ENCODE results near the gene GDF7. TPM values are rescaled to one million over a fixed set of nuclear protein-coding genes. Genes with fewer than 3 reads are reported as not detected.
A peak's percentile ranks its signal among the peaks of the same experiment; 100 is the strongest.

Gene GDF7
- total RNA-seq, 4 donors from 2014 or later: 0.26 to 1.9 (median 0.78) TPM

DNA sequence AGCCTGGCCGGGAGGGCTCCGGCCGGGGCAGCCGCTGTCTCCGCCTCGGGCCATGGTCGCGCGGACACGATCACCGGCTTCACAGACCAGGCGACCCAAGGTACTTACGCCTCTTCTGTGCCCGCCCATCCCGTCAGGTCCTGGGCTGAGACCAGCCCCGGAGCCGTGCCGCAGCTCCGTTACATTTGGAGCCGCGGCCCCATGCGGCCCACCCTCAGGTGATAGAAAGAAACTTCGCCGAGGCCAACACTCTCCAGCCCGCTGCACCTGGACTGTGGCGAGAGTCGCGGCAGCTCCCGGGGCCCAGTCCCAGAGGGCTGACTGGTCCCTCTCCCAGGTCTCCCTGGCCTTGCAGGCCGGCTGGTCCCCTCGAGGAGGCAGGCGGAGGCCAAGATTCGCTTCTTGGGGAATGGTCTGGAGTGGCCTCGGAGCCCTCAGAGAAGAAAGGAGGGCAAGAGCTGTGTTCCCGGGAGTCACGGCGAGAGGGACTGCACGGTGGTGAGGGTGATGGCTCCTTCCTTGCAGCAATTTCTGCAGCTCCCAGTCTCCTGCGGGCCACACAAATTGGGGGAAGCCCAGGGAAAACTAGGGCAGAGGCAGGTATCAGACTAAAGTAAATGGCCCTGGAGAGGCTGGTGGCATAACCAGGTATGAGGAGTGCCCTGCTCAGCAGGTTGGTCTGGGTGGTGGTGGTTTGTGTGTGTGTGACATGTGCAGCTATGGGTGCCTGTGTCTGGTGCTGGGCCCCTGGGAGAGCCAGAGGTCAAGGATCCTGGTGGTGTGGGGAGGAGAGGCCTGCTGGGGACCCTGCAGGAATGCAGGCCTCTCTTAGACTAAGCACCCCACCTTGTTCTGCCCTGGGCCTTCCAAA lies 822 bp downstream of the GDF7 start:
- H3K27me3 ChIP-seq: peaks cover 31 to 99% (median 46%) of the 10 kb centered on the region in 4 donors

DNA sequence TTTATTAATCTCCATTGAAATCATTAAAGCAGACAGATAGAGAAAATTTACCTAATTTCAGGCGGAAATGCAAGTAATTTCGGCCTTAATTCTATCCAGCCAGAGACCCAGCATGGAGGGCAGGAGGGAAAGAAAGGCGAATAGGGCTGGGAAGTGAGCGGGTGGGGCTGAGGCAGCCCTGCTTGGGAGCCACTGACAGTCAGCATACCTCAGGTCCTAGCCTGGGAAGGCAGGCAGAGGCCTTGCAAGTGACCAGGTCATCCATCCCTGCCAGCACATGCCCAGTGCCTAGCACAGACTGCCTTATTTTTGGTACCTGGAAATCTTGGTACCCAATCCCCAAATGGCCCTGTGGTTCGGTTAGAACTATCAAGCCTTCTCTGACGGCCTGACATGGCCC lies 1.5 kb downstream of the GDF7 start:
- DNase-seq: no peak
- Histone ChIP-seq H3K9me3 (no peaks in the 10 kb centered on the region), H3K36me3 (no peaks in the 10 kb centered on the region), H3K27me3 (peaks cover 31 to 99% (median 50%) of the 10 kb centered on the region in 4 donors), H3K4me3 (peak overlapping the region in 1 of 4 donors; percentile 54), H3K4me1 (peaks cover 27 to 80% (median 33%) of the 10 kb centered on the region in 3 donors), H3K27ac (no peak overlapping the region)
- intact Hi-C loops (cut with DNase I): no loop called here
- 88 to 89% methylated on average over 4 of the region's 6 CpGs for WGBS, 2 donors
- TF ChIP-seq, protein P1, sequence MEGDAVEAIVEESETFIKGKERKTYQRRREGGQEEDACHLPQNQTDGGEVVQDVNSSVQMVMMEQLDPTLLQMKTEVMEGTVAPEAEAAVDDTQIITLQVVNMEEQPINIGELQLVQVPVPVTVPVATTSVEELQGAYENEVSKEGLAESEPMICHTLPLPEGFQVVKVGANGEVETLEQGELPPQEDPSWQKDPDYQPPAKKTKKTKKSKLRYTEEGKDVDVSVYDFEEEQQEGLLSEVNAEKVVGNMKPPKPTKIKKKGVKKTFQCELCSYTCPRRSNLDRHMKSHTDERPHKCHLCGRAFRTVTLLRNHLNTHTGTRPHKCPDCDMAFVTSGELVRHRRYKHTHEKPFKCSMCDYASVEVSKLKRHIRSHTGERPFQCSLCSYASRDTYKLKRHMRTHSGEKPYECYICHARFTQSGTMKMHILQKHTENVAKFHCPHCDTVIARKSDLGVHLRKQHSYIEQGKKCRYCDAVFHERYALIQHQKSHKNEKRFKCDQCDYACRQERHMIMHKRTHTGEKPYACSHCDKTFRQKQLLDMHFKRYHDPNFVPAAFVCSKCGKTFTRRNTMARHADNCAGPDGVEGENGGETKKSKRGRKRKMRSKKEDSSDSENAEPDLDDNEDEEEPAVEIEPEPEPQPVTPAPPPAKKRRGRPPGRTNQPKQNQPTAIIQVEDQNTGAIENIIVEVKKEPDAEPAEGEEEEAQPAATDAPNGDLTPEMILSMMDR (IDR thresholded peaks at IDR 0.05): no peak
- TF ChIP-seq POLR2A (IDR thresholded peaks at IDR 0.05): no peak

More for the DNA sequence above, 822 bp downstream of the GDF7 start:
- Histone ChIP-seq H3K4me1 (peaks cover 27 to 83% (median 33%) of the 10 kb centered on the region in 3 donors), H3K9me3 (no peaks in the 10 kb centered on the region), H3K27ac (peak overlapping the region in 3 of 4 donors; percentile 30 to 68 (median 61)), H3K36me3 (no peaks in the 10 kb centered on the region), H3K4me3 (peak overlapping the region; percentile 36 to 71 (median 51))
- WGBS, 2 donors: 83 to 84% methylated on average over 5 of the region's 39 CpGs
- intact Hi-C loops (cut with DNase I): no loop called here
- TF ChIP-seq, protein P1 (IDR thresholded peaks at IDR 0.05): no peak
- TF ChIP-seq POLR2A (IDR thresholded peaks at IDR 0.05): no peak
- no peak for DNase-seq

DNA sequence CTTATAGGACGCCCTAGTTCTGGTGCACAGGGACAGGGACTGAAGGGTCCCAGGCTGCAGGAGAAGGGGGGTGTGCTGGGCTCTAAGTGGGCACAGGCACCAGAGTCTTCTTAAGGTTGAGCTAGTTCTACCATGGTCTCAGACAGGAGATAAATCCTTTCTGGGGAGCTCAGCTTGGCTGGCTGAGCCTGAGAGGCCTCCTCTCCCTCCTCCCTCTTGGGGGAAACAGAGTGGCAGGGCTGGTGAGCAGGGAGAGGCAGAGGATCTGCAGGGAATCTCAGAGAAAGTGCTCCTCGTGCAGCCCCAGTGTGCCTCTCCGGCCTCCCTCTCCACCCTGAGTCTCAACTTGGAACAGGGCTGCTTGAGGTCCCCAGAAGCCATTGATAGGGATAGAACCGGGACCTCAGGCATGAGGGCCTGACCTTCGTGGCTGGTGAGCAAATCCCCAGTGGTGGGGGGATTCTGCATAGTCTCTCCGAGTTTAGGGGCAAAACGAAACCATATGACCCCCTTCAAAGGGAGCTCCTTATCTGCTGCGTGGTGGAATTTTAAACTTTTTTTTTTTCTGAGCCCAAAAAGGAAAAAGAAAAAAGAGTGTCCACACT lies 2.0 kb downstream of the GDF7 start:
- no peaks in the 10 kb centered on the region for H3K36me3 ChIP-seq
- intact Hi-C loops (cut with DNase I): no loop called here
- WGBS, 2 donors: 50 to 80% methylated on average over 1 to 3 of the region's 8 CpGs
- no peaks in the 10 kb centered on the region for H3K9me3 ChIP-seq
- H3K4me3 ChIP-seq: no peak overlapping the region
- no peak for DNase-seq
- TF ChIP-seq, protein P1 (IDR thresholded peaks at IDR 0.05): no peak
- no peak for TF ChIP-seq POLR2A (IDR thresholded peaks at IDR 0.05)
- no peak overlapping the region for H3K27ac ChIP-seq
- H3K27me3 ChIP-seq: peaks cover 31 to 99% (median 52%) of the 10 kb centered on the region in 4 donors
- peaks cover 27 to 76% (median 33%) of the 10 kb centered on the region in 3 donors for H3K4me1 ChIP-seq

DNA sequence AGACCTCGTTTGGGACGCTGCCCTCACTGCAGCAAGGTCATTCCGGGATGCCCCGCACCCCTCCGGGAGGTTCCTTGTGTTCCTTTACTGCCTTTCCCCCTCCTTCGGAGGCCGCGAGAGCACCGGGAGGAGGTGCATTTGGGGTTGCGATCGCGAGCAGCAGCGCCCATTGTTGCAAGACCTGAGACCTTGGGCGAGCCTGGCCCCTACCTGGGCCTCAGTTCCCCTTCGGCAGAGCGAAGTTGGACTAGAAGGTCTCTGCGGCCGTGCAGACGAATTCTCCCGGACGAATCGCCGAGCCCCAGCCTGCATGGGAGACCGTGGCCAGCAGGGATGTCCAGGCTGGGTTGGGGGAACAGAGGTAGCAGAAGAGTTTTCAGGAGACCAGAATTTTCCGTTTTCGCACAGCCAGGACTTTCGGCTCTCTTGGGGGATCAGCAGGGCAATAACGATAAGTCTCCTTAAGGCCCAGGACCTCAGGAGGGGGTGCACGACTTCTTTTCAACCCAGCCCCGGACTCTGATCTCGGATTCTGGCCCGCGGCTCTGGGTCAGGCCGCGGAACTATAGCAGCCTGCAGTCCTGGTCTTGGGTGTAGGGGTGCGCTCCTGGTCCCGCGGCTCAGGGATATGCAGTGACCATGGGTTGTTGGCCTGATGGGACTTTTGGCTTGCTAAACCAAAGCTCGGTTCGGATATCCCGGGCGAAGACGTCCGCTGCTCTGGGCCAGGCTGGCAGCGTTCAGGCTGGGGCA lies 2.8 kb downstream of the GDF7 start:
- no peaks in the 10 kb centered on the region for H3K36me3 ChIP-seq
- no peak for DNase-seq
- no peaks in the 10 kb centered on the region for H3K9me3 ChIP-seq
- H3K27ac ChIP-seq: no peak overlapping the region
- peaks cover 31 to 99% (median 50%) of the 10 kb centered on the region in 4 donors for H3K27me3 ChIP-seq
- peaks cover 27 to 78% (median 33%) of the 10 kb centered on the region in 3 donors for H3K4me1 ChIP-seq
- WGBS, 2 donors: 38 to 47% methylated on average over 8 to 11 of the region's 45 CpGs
- no peak for TF ChIP-seq POLR2A (IDR thresholded peaks at IDR 0.05)
- TF ChIP-seq, protein P1 (IDR thresholded peaks at IDR 0.05): no peak
- intact Hi-C loops (cut with DNase I): no loop called here
- peak overlapping the region in 1 of 4 donors; percentile 51 for H3K4me3 ChIP-seq
